NK-92 (cell line): Measurements from ENCODE around the gene NEMF.
"Not testable (repeated sequence)": the region's sequence is repeated elsewhere in the genome, so short reads cannot be mapped to it uniquely, and the experiment has no call there.

Experiments
- DNase-seq: peaks from one replicate; lab custom pipeline; 2025; ENCODE audit not compliant: unreplicated experiment; lab: John Stamatoyannopoulos, UW

Gene NEMF

GRCh38 chr14:49876563-49877127 lies 24.1 kb upstream of the NEMF start:
- no peak for DNase-seq

GRCh38 chr14:49875640-49876198 lies 23.1 kb upstream of the NEMF start:
- DNase-seq, result no peak

DNA sequence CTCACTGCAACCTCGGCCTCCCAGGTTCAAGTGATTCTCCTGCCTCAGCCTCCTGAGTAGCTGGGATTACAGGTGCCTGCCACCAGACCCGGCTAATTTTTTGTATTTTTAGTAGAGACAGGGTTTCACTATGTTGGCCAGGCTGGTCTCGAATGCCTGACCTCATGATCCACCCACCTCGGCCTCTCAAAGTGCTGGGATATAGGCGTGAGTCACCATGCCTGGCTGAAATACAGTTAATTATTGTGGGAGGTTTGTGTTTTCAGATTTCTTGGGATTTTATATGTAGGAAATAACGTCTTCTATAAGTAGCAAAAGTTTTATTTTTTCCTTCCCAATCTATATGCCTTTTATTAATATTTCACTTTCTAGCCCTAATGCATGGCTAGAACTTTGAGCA lies 21.0 kb upstream of the NEMF start:
- not testable (repeated sequence) for DNase-seq

DNA sequence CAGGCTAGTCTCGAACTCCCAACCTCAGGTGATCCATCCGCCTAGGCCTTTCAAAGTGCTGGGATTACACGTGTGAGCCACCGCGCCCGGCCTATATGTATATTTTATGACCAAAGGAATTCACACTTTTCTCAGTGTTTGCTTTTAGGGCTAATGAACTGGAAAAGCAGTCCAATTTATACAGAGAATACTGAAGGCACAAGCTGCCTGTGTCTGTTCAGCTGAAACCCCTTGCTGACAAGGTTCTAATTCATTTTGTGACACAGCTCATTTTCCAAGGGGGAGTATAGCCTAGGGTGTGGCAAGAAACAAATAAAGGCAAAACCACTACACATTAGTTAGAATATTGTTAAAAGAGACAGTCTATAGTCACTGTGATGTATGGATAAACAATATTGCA lies 18.3 kb upstream of the NEMF start:
- no peak for DNase-seq

- no peak for DNase-seq
Measured at GRCh38 chr14:49868720-49869114, 16.1 kb upstream of the NEMF start.

DNA sequence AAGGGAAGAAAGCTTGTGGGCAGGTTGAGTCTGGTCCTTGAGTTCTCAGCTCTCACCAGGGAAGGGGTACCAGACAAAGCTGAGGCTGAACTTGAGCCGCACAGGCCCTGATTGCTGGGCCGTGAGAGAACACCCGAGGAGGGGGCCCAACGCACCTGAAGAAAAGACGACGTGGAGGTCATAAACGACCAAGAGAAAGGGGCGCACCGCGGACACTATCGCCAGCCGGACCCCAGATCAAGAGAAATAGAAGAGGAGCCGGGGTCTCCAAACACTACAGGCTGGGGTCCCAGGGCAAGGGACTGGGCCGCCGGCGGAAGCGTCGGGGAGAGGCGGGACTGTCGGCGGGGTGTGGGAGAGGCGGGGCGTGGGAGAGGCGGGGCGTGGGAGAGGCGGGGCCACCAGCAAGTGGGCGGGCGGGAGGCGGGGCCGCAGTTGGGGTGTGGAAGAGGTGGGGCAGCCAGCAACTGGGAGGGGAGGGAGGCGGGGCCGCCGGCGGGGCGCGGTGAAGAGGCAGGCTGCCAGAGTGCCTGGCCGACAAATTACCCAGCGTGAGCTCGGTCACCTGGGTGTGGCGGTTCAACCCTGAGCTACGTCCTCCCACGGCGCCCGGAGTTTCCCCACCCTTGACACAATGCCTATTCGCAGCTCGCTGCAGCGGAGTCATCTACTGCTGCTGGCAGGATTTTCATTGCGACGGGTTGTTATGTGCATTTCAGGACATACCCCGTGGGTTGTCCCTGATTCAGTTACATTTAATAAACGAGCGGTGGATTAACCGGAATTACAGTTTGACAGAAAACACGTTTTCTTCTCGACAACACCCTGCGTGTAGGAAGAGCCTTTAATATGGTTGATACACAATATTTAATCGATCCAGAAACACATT lies 15.5 kb upstream of the NEMF start:
- DNase-seq, result peak; percentile 81

- no peak for DNase-seq
Measured at GRCh38 chr14:49865431-49865859, 12.9 kb upstream of the NEMF start.

DNA sequence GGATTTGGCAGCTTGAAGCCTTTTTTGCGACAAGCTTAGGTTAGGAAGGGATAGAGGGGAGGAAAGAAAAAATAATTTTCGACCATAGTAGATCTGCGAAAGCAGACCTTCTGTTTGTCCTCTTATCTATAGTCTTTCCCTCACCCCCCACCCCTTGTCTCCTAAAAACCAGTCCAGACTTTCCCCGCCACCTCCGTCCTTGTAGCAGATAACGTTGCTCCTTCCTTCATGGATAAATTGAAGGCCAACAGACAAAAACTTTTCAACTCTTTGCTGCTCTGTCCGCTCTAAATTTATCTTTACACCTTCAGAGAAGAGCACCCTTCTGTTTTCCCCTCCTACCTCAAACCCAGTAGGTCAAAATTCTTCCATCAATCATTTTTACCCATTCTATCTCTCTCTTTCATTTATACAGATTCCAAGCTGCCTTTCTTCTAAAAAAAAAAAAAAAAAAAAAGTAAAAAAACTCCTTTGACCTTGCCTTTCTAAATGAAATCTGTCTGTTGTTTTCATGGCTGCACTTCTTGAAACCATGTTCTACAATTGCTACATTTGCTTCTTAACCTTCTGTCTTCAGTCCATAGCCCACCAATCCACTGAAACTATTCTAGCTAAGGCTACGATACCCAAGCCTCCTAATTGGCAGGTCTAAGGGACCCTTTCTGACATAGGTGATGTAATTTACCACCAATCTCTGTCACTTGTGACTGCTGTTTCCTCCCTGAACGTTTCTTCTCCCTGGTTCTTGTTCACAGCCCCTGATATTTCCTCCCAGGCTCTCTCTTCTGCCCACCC lies 11.1 kb upstream of the NEMF start:
- DNase-seq, result no peak

DNA sequence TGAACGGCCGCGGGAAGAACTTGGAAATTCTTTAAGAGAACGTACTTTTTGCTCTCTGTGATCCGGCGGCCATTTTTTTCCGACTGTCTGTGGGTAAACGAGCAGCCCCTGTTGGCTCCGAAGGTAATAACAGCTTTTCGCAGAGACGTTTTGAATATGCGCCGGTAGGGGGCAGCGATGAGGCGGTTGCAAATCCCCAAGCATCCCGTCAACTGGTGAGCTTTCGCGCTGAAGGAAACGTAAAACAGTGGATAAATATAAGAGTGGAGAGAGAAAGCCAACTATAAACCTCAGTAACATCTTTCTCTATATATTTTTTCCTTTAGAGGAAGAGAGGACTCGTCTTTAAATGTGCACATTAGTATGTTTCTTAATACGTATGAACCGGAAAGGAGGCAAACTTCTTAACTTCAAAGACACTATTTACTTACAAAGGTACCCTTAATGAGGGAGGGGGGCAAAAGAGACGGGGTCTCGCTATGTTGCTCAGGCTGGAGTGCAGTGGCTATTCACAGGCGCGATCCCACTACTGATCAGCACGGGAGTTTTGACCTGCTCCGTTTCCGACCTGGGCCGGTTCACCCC lies 9.6 kb upstream of the NEMF start:
- DNase-seq, result no peak

DNA sequence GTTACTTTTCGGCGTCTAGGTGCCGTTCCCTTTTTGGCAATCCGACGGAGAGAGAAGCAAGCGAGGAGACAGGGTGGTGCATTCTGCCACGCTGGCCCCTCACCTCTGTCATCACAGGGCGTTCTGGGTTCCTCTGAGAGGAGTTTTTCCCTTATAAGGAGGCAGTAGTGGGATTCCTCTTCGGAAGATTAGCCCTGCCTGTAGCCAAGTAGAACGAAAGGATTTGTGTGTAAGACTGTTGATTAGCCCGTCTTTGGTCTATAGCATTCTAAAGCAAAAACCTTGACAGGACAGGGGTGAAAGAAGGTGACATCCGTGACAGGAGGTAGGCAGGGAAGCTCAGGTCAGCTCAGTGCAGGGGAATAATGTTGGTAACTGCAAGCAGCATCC lies 9.1 kb upstream of the NEMF start:
- no peak for DNase-seq

GRCh38 chr14:49860988-49861698 lies 8.6 kb upstream of the NEMF start:
- no peak for DNase-seq

GRCh38 chr14:49858383-49858782 lies 5.8 kb upstream of the NEMF start:
- DNase-seq, result no peak

GRCh38 chr14:49857427-49858003 lies 4.9 kb upstream of the NEMF start:
- DNase-seq, result no peak

- no peak for DNase-seq
Measured at GRCh38 chr14:49853572-49854375, 1.2 kb upstream of the NEMF start.

DNA sequence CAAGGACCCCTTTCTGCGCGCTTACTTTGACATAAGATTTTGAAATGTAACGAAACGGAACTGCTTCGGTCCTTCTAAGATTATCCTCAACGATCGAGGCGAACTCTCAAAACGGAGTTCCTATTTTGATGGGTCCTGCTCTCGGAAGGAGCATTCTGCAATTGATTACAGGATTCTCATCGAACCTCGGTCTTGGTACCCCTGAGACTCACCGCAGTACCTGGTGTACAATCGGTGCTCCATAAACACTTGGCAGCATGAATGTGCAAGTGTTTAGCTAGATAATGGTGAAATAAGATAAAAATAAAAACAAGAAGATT lies 530 bp upstream of the NEMF start:
- DNase-seq, result no peak

DNA sequence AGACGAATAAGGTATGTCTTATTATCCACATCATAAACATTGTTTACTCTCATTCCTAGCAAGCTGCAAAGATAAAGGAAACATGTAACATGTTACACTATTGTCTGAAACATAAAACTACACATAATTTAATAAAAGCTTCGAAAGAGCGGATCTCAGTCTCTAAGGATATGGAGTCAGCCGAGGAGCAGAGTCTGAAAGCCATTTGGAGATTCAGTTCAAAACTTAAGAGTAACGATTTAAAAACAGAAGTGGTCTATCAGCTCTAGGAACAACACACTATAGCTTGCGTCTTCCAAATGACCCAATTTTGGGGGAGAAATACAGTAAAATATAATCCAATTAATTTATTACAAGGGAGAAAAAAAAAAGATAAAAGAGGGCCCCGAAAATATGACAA lies 775 bp downstream of the NEMF start:
- no peak for DNase-seq

- no peak for DNase-seq
Measured at GRCh38 chr14:49849213-49849847, 3.3 kb downstream of the NEMF start.

DNA sequence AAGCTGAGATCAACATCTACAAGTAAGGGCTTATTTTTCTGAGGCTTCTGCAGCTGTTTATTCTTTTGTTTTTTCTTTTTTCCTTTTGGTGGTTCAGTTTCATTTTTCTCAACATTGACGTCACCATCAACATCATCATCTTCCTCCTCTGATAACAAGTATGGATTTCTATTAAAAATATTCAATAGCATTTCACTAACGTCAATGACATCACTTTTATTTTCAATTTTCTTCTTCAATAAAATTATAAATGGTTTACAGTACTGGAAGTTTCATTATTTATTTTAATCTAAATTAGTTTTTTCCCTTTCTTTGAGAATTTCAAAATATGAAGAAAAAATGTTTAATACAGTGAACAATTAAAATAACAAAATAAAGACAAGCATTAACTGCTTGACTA lies 23.9 kb downstream of the NEMF start:
- DNase-seq, result no peak

- DNase-seq, result no peak
Measured at GRCh38 chr14:49820176-49820575, 32.4 kb downstream of the NEMF start.
